Chondrocyte (in vitro differentiated cells): ENCODE measurements around the gene MARK1. TPM values are rescaled to one million over a fixed set of nuclear protein-coding genes. Genes with fewer than 3 reads are reported as not detected.

ENCODE experiments used
- DNase-seq: peaks from one replicate; pipeline ENCODE4 v3.0.0; 2021; ENCODE audit warnings: mixed read lengths, low spot score
- H3K27ac Mint-ChIP-seq: one replicate; pipeline ENCODE4 v1.8.0; 2021; ENCODE audit warnings: mild to moderate bottlenecking, moderate library complexity, mixed read lengths; ENCODE audit not compliant: unreplicated experiment
- H3K27me3 Mint-ChIP-seq: 2 replicates; pipeline ENCODE4 v1.8.0; 2021; ENCODE audit warnings: low read depth, mixed read lengths
- H3K36me3 Mint-ChIP-seq: 2 replicates; pipeline ENCODE4 v1.8.0; 2021; ENCODE audit warnings: low read depth, mixed read lengths
- H3K4me1 Mint-ChIP-seq: 2 replicates; pipeline ENCODE4 v1.8.0; 2021; ENCODE audit warnings: low read depth, mild to moderate bottlenecking, mixed read lengths
- H3K4me3 Mint-ChIP-seq: one replicate; pipeline ENCODE4 v1.8.0; 2021; ENCODE audit warnings: mild to moderate bottlenecking, moderate library complexity, mixed read lengths; ENCODE audit not compliant: unreplicated experiment
- H3K9me3 Mint-ChIP-seq: 2 replicates; pipeline ENCODE4 v1.8.0; 2021; ENCODE audit warnings: low read depth, mixed read lengths
- CTCF ChIP-seq: fragments of 200-600 bp; sonication (generic); IDR thresholded peaks from 2 replicates; pipeline ENCODE4 v1.5.0; 2021; ENCODE audit warnings: antibody characterized with exemption, mild to moderate bottlenecking, moderate library complexity
- total RNA-seq: library from RNA; stranded (reverse); gene quantifications from 3 replicates; pipeline ENCODE4 v1.2.1, GENCODE V29; 2021

The MARK1 gene
- total RNA-seq, 1 donor from 2014 or later = 4.1 TPM

GRCh38 chr1:220628431-220628830 lies 100.5 kb downstream of the MARK1 start:
- no peak overlapping the region for H3K27ac Mint-ChIP-seq
- no peak for TF ChIP-seq CTCF
- no peaks in the 10 kb centered on the region for H3K27me3 Mint-ChIP-seq
- H3K4me1 Mint-ChIP-seq = no peaks in the 10 kb centered on the region
- no peak for DNase-seq
- peaks cover 3% of the 10 kb centered on the region for H3K9me3 Mint-ChIP-seq
- peaks cover 8% of the 10 kb centered on the region for H3K36me3 Mint-ChIP-seq
- H3K4me3 Mint-ChIP-seq = no peak overlapping the region

- no peaks in the 10 kb centered on the region for H3K4me1 Mint-ChIP-seq
- H3K27me3 Mint-ChIP-seq = no peaks in the 10 kb centered on the region
- H3K27ac Mint-ChIP-seq = no peak overlapping the region
- TF ChIP-seq CTCF = no peak
- peaks cover 4% of the 10 kb centered on the region for H3K36me3 Mint-ChIP-seq
- no peak overlapping the region for H3K4me3 Mint-ChIP-seq
- peaks cover 3% of the 10 kb centered on the region for H3K9me3 Mint-ChIP-seq
- no peak for DNase-seq
Measured at GRCh38 chr1:220631238-220631815, 103.4 kb downstream of the MARK1 start.

GRCh38 chr1:220637759-220638158 lies 109.8 kb downstream of the MARK1 start:
- Mint-ChIP-seq H3K4me3 (no peak overlapping the region), H3K9me3 (no peaks in the 10 kb centered on the region), H3K27ac (no peak overlapping the region), H3K36me3 (peaks cover 1% of the 10 kb centered on the region), H3K27me3 (no peaks in the 10 kb centered on the region), H3K4me1 (no peaks in the 10 kb centered on the region)
- DNase-seq = no peak
- no peak for TF ChIP-seq CTCF

- TF ChIP-seq CTCF = no peak
- H3K36me3 Mint-ChIP-seq = peaks cover 10% of the 10 kb centered on the region
- no peaks in the 10 kb centered on the region for H3K27me3 Mint-ChIP-seq
- no peak overlapping the region for H3K27ac Mint-ChIP-seq
- peaks cover 13% of the 10 kb centered on the region for H3K9me3 Mint-ChIP-seq
- DNase-seq = peak; percentile 65
- H3K4me1 Mint-ChIP-seq = no peaks in the 10 kb centered on the region
- H3K4me3 Mint-ChIP-seq = no peak overlapping the region
Measured at GRCh38 chr1:220642285-220642684, 114.3 kb downstream of the MARK1 start.

GRCh38 chr1:220652995-220653394 lies 125.1 kb downstream of the MARK1 start:
- H3K36me3 Mint-ChIP-seq = peaks cover 6% of the 10 kb centered on the region
- H3K4me1 Mint-ChIP-seq = no peaks in the 10 kb centered on the region
- no peak overlapping the region for H3K27ac Mint-ChIP-seq
- H3K4me3 Mint-ChIP-seq = no peak overlapping the region
- H3K27me3 Mint-ChIP-seq = no peaks in the 10 kb centered on the region
- no peaks in the 10 kb centered on the region for H3K9me3 Mint-ChIP-seq
- no peak for TF ChIP-seq CTCF
- DNase-seq = no peak
